H1 (cell line): ENCODE results near the gene GABRR1. TPM values are rescaled to one million over a fixed set of nuclear protein-coding genes. Genes with fewer than 3 reads are reported as not detected.

Experiments used
- CEBPB ChIP-seq: IDR thresholded peaks from 2 replicates; pipeline ENCODE4 v1.6.1; 2012; ENCODE audit warnings: low read depth, low read length
- CHD2 ChIP-seq: IDR thresholded peaks from 2 replicates; pipeline ENCODE4 v1.6.1; 2012; ENCODE audit warnings: low read length, improper control_type of control experiment
- EZH2 ChIP-seq: fragments of 200-600 bp; sonication (generic); IDR thresholded peaks from 2 replicates; pipeline ENCODE4 v1.7.1; 2012; ENCODE audit warnings: low read depth, mild to moderate bottlenecking, moderate library complexity, low read length, inconsistent platforms; ENCODE audit not compliant: severe bottlenecking
- HDAC2 ChIP-seq, 2 experiments: fragments of 300-600 bp in 1 of 2; sonication (generic) in 1 of 2; IDR thresholded peaks; 2 replicates each; pipeline ENCODE4 v1.6.1; 2011 to 2012; ENCODE audit warnings: low read depth in 2 of 2, low read length in 2 of 2, mild to moderate bottlenecking in 2 of 2, moderate library complexity in 2 of 2, borderline replicate concordance in 1 of 2, inconsistent platforms in 1 of 2
- JUN ChIP-seq: IDR thresholded peaks from 2 replicates; pipeline ENCODE4 v1.6.1; 2011; ENCODE audit warnings: low read depth, mild to moderate bottlenecking, improper control_type of control experiment, low read length
- JUND ChIP-seq: IDR thresholded peaks from 2 replicates; pipeline ENCODE4 v1.6.1; 2011; ENCODE audit warnings: mild to moderate bottlenecking, improper control_type of control experiment, low read length
- NANOG ChIP-seq: IDR thresholded peaks from 2 replicates; pipeline ENCODE4 v1.6.1; 2011; ENCODE audit warnings: low read length, low read depth, mild to moderate bottlenecking, inconsistent platforms; ENCODE audit not compliant: insufficient read depth, poor library complexity, severe bottlenecking
- SP2 ChIP-seq: IDR thresholded peaks from 2 replicates; pipeline ENCODE4 v1.6.1; 2012; ENCODE audit warnings: mild to moderate bottlenecking, low read length, inconsistent platforms
- SRF ChIP-seq: IDR thresholded peaks from 2 replicates; pipeline ENCODE4 v1.6.1; 2011; ENCODE audit warnings: mild to moderate bottlenecking, low read depth, low read length, moderate library complexity
- SUZ12 ChIP-seq: fragments of 200-600 bp; sonication (generic); IDR thresholded peaks from 2 replicates; pipeline ENCODE4 v1.6.1; 2012; ENCODE audit warnings: mild to moderate bottlenecking, inconsistent platforms, low read length, moderate library complexity, mixed read lengths
- polyA plus RNA-seq, 7 experiments: library from polyadenylated mRNA; depleted of rRNA in 3 of 7; stranded (reverse) in 5 of 7; unstranded in 2 of 7; fragments of >200 nt in 5 of 7; fragments of 200-250 nt in 2 of 7; gene quantifications; 1 replicate in 5 of 7; 2 replicates in 1 of 7; 4 replicates in 1 of 7; pipeline versions ENCODE4 v1.2.1 to v1.2.3, GENCODE V29; 2011 to 2013; ENCODE audit warnings: missing spikeins in 2 of 7, mixed read lengths in 2 of 7
- total RNA-seq: library from RNA; stranded (reverse); fragmentation: NEBNext Ultra II Directional; extraction: Animal tissue kit (Norgen Biotek cat#: 25700); gene quantifications from 2 replicates; pipeline ENCODE4 v1.2.1, GENCODE V29; 2021

Gene GABRR1
- total and polyA plus RNA-seq, 2 of the 8 experiments (the other 6 are each of a cell fraction or from before 2014, with no cell fraction given), result 0.60 to 0.63 TPM

DNA sequence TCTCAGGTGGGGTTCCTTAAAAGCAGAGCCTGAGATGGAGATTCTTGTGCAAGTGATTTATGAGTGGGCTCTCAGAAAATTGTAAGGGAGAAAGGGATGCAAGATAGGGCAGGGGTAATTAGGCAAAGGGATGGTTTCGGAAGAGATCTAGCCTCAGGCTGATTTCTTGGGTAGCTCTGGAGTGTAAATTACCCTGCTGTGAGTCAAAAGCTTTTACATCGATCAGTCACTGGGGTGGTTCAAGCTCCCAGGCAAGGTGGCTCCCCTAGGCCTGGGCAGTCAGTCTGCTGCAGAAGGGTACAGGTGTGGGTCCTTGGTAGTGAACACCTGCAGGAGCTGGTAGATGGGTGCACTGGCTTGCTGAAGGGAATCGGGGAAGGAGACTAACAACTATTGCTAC, 82.4 kb downstream of the GABRR1 start (continued):
- TF ChIP-seq JUN (no peak), CHD2 (no peak), SRF (no peak), JUND (no peak), NANOG (no peak), HDAC2 (IDR thresholded peaks at IDR 0.05; ENCODE audit: borderline replicate concordance in 1 of 2, low read depth in 2 of 2, low read length in 2 of 2) (no peak), SP2 (no peak), EZH2 (no peak), SUZ12 (no peak), CEBPB (no peak)
